NCI-H446 treated with DMSO at 0.1 percent for 48 hours (cell line): Measurements from ENCODE around the gene CCDC183.
"Not testable (repeated sequence)": the region's sequence is repeated elsewhere in the genome, so short reads cannot be mapped to it uniquely, and the experiment has no call there.

Experiments
- DNase-seq: peaks from one replicate; lab custom pipeline; 2025; lab: John Stamatoyannopoulos, UW

CCDC183 gene

DNA sequence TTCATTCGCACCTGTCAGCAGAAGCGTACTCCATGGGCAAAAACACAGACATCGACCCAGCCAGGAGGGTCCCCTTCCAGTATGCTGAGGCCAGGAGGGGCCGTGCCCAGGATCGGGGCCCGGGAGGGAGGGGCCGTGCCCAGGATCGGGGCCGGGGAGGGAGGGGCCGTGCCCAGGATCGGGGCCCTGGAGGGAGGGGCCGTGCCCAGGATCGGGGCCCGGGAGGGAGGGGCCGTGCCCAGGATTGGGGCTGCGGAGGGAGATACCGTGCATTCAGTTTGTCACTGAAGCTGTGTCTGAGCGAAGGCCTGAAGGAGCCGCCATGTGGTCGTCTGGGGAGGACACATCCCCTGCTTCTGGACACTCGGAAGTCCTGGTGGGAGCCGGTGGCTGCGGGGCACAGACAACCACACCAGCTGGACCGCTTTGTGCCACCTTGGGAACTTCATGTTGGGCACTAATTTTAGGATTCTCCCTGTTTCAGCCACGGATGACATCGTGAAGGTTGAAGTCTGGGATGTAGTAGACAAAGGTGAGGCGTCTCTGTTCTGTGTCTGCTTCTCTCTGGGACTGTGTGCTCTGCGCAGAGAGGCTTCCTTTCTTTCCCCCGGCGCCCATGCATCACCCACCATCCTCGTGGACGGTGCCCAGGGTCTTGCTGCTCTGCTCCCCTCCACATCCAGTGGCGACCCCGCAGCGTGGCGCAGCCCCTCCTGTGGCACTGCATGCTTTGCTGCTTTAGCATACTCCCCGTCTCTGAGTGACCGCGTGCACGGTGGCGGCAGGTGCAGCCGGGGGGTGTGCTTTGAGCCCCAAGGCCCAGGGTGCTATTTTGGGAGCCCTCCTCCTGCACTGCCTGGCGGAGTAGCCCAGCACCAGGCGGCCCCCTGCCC, 29.4 kb downstream of the CCDC183 start:
- no peak for DNase-seq

GRCh38 chr9:136826188-136826541, 30.0 kb downstream of the CCDC183 start:
- DNase-seq: no peak

- no peak for DNase-seq
Observed at GRCh38 chr9:136826703-136827582, 30.8 kb downstream of the CCDC183 start.

DNA sequence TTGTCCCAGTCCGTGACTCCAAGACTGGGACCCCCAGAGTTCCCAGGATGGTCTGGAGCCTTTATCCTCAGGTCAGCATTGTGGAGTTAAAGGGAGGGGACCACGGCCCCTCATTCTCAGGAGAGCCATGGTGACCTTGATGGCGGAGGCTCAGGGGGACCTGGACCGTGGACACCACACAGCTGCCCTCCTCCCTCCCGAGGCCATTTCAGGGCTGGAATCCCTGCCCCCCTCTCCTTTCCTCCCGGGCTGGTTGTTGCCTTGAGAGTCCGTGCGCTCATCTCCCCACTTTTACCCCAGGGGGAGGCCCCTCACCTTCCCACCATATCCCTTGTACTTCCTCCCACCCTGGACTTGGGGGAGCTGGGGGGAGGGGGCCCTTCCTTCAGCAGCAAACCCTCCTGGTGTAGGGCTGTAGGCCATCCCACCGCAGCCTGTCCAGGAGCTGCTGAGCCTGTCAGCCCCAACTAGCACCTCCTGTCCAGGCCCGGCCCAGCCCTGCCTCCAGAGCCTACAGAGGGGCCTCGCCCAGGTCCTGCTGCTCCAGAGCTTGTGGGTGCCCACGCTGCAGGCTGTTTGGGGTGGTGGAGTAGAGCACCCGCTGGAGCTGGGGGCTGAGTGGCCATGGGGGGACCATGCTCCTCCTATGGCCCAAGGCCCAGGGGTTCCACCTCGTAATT, 31.8 kb downstream of the CCDC183 start:
- no peak for DNase-seq

GRCh38 chr9:136828474-136829140, 32.5 kb downstream of the CCDC183 start:
- DNase-seq: no peak

DNA sequence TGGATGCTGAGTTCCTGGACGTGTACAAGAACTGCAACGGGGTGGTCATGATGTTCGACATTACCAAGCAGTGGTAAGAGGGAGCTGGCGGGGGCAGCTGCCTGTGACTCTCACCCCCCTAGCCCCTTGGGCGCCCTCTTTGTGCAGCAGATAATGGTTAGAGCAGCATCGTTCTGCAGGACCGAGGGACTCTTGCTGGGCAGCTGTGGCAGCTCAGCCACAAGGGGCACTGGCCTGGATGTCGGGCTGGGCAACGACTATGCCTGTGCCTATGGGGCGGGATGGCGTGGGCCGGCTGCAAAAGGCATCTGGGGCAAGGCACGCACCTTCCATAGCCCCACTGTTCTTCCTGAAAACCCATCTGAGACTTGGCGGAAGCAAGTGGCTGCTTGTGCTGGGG, 33.3 kb downstream of the CCDC183 start:
- DNase-seq: no peak

- no peak for DNase-seq
Observed at GRCh38 chr9:136829981-136830885, 34.1 kb downstream of the CCDC183 start.

DNA sequence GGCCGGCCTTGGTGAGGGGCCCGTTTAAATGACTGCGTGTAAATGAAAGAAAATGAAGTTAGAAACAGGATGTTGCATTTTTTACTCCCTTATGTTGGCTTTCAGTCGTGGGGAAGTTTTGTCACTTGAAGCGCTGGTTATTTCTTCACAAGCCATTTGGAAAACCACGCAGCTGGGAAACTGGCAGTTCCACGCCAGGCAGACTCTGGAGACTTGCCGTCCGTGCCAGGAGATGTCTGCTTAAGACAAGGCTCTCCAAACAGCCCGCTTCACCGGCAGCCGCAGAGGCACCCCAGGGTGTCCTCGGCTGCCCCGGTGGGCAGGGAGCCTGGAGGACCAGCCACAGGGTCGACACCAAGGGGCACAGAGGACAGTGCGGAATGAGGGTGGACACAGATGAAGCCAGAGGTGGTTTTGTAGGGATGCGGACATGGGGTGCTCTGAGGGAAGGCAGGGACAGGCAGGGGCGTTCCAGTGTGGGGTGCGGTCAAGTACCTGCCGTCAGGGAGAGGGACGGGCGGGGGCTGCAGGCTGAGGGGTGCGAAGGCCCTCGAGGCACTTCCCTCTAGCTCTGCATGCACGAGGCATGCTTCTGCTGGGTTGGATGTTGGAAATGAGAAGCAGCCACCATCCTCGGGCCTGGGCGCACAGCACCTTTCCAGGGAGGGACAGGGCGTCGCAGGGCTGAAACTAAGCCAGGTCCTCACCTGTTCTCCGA, 35.0 kb downstream of the CCDC183 start:
- DNase-seq: no peak

DNA sequence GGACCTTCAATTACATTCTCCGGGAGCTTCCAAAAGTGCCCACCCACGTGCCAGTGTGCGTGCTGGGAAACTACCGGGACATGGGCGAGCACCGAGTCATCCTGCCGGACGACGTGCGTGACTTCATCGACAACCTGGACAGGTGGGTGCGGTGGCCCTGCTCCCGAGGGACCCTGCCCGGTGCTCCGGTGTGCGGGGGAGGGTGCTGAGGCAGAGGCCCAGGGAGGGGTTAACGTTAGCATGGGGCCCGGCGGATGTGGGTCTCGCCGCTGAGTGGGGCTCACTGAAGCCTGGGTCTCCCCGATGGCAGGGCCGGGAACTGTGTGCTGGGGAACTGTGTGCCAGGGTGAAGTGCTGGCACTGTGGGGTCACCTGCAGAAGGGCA, 35.6 kb downstream of the CCDC183 start:
- DNase-seq: no peak

DNA sequence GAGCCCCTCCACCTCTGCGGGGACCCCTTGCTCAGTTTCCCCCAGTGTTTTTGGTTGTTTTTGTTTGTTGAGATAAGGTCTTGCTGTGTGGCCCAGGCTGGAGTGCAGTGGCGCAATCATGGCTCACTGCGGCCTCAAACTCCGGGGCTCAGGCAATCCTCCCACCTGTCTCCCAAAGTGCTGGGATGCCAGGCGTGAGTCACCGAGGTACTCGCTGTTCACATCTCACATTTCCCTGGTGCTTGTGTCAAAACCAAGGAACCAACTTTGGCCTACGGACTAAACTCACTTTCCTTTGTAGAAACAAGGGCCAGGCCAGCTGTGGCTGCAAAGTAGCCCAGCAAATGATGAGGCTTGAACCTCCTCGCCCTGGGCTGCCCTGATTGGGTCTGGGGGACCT, 36.4 kb downstream of the CCDC183 start:
- DNase-seq: no peak

GRCh38 chr9:136833381-136834048, 37.4 kb downstream of the CCDC183 start:
- not testable (repeated sequence) for DNase-seq

DNA sequence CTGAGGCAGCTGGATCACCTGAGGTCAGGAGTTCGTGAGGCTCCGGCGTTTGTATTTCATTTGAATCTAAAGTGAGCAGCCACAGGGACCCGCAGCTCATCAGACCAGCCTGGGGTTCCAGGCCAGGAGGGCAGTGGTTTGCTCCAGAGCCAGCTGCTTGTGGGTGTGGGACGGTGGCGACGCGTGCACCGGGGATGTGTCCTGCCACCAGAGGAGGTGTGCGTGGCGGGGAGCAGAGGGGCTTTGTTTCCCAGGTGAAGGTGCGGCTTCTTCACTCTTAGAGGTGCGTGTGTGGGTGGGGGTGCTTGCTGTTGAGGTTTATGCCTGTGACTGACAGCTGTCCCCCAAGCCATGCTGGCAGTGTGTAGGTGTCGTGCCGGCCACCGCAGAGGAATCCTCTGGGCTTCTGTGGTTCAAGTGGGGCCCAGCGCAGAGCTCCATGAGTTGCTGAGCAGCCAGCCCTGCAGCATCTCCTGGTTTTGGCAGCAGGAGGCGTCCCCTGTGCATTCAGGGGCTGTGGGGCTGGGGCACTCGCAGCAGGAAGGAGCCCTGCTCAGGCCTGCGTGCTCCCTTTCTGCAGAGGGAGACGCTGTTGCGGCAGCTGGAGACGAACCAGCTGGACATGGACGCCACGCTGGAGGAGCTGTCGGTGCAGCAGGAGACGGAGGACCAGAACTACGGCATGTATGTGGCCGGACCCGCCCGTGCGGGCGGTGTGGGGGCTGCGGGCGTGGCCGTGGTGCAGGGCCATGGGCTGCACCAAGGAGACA, 39.2 kb downstream of the CCDC183 start:
- no peak for DNase-seq

GRCh38 chr9:136835932-136836904, 40.1 kb downstream of the CCDC183 start:
- no peak for DNase-seq

GRCh38 chr9:136837146-136837855, 41.2 kb downstream of the CCDC183 start:
- DNase-seq: no peak

GRCh38 chr9:136837856-136838277, 41.7 kb downstream of the CCDC183 start:
- DNase-seq: not testable (repeated sequence)

- no peak for DNase-seq
Observed at GRCh38 chr9:136838314-136839228, 42.4 kb downstream of the CCDC183 start.
